Measurements from ENCODE around the gene ARVCF. TPM values are rescaled to one million over a fixed set of nuclear protein-coding genes. Genes with fewer than 3 reads are reported as not detected.
A peak's percentile ranks its signal among the peaks of the same experiment; 100 is the strongest.

The ARVCF gene
- total RNA-seq, 1 donor from 2014 or later: 25.4 TPM

GRCh38 chr22:20027966-20028854 is 11.6 kb upstream of the ARVCF start:
- Histone ChIP-seq H3K4me1 (peaks cover 97% of the 10 kb centered on the region), H3K4me3 (no peak overlapping the region), H3K27ac (replicated peaks) (peak overlapping the region; percentile 75), H3K27me3 (ENCODE audit: low read depth) (no peaks in the 10 kb centered on the region), H3K9me3 (replicated peaks) (no peaks in the 10 kb centered on the region), H3K36me3 (peaks cover 10% of the 10 kb centered on the region)
- intact Hi-C loops (cut with micrococcal nuclease): no loop called here
- TF ChIP-seq CTCF (IDR thresholded peaks at IDR 0.05; ENCODE audit: borderline replicate concordance): peak; percentile 22
- DNase-seq: no peak

- H3K4me1 ChIP-seq: peaks cover 97% of the 10 kb centered on the region
- H3K27me3 ChIP-seq (ENCODE audit: low read depth): no peaks in the 10 kb centered on the region
- TF ChIP-seq CTCF (IDR thresholded peaks at IDR 0.05; ENCODE audit: borderline replicate concordance): no peak
- intact Hi-C loops (cut with micrococcal nuclease): no loop called here
- peaks cover 8% of the 10 kb centered on the region for H3K36me3 ChIP-seq
- no peak overlapping the region for H3K4me3 ChIP-seq
- no peak for DNase-seq
- no peaks in the 10 kb centered on the region for H3K9me3 ChIP-seq (replicated peaks)
- H3K27ac ChIP-seq (replicated peaks): peak overlapping the region; percentile 99
These were observed 10.5 kb upstream of the ARVCF start for GRCh38 chr22:20026996-20027601.

- H3K27ac ChIP-seq (replicated peaks): peak overlapping the region; percentile 99
These were observed 9.7 kb upstream of the ARVCF start for GRCh38 chr22:20026204-20026908.

GRCh38 chr22:20025401-20026203 is 9.0 kb upstream of the ARVCF start:
- H3K27me3 ChIP-seq (ENCODE audit: low read depth): no peaks in the 10 kb centered on the region
- H3K4me3 ChIP-seq: no peak overlapping the region
- H3K27ac ChIP-seq (replicated peaks): peak overlapping the region; percentile 99
- H3K9me3 ChIP-seq (replicated peaks): no peaks in the 10 kb centered on the region
- DNase-seq: no peak
- H3K36me3 ChIP-seq: no peaks in the 10 kb centered on the region
- no peak for TF ChIP-seq CTCF (IDR thresholded peaks at IDR 0.05; ENCODE audit: borderline replicate concordance)
- peaks cover 95% of the 10 kb centered on the region for H3K4me1 ChIP-seq
- intact Hi-C loops (cut with micrococcal nuclease): no loop called here

More at GRCh38 chr22:20026204-20026908, 9.7 kb upstream of the ARVCF start:
- no peaks in the 10 kb centered on the region for H3K27me3 ChIP-seq (ENCODE audit: low read depth)
- intact Hi-C loops (cut with micrococcal nuclease): no loop called here
- H3K4me3 ChIP-seq: no peak overlapping the region
- no peak for DNase-seq
- no peaks in the 10 kb centered on the region for H3K9me3 ChIP-seq (replicated peaks)
- H3K4me1 ChIP-seq: peaks cover 97% of the 10 kb centered on the region
- H3K36me3 ChIP-seq: peaks cover under 1% of the 10 kb centered on the region
- TF ChIP-seq CTCF (IDR thresholded peaks at IDR 0.05; ENCODE audit: borderline replicate concordance): no peak
